HL-60/S4 (cell line): ENCODE data around the gene C1QTNF12.
"Not testable (repeated sequence)": the region's sequence is repeated elsewhere in the genome, so short reads cannot be mapped to it uniquely, and the experiment has no call there.

Experiments used
- in situ Hi-C: fragments of 300-500 bp; cut with MboI; formaldehyde crosslinking; loops from 2 replicates; pipeline ENCODE4 v1.14.3; 2022; ENCODE audit warnings: low sequenced_read_pairs

The C1QTNF12 gene

GRCh38 chr1:1200876-1201810, 45.4 kb downstream of the C1QTNF12 start:
- in situ Hi-C loops: no loop called here

- in situ Hi-C loops: no loop called here
Observed at GRCh38 chr1:1199961-1200875, 46.3 kb downstream of the C1QTNF12 start.

- in situ Hi-C loops: no loop called here
Observed at GRCh38 chr1:1199141-1199960, 47.2 kb downstream of the C1QTNF12 start.

GRCh38 chr1:1198423-1199140, 47.9 kb downstream of the C1QTNF12 start:
- in situ Hi-C loops: no loop called here

GRCh38 chr1:1197551-1198422, 48.7 kb downstream of the C1QTNF12 start:
- in situ Hi-C loops: no loop called here

GRCh38 chr1:1197188-1197500, 49.4 kb downstream of the C1QTNF12 start:
- in situ Hi-C loops: no loop called here

- in situ Hi-C loops: no loop called here
Observed at GRCh38 chr1:1196431-1197187, 49.9 kb downstream of the C1QTNF12 start.

GRCh38 chr1:1195726-1196125, 50.8 kb downstream of the C1QTNF12 start:
- in situ Hi-C loops: not testable (repeated sequence)

GRCh38 chr1:1194723-1195122, 51.8 kb downstream of the C1QTNF12 start:
- in situ Hi-C loops: no loop called here
